Glomerular endothelial cell (primary cell): ENCODE measurements around the gene SNPH. TPM values are rescaled to one million over a fixed set of nuclear protein-coding genes. Genes with fewer than 3 reads are reported as not detected.

Experiments used
- DNase-seq: peaks from one replicate; pipeline ENCODE4 v3.0.0-alpha.2; 2011; ENCODE audit warnings: low read depth, low spot score; ENCODE audit errors: extremely low read depth
- total RNA-seq: library from RNA; depleted of rRNA; stranded (reverse); fragments of >200 nt; gene quantifications from 2 replicates; pipeline ENCODE4 v1.2.3, GENCODE V29; 2015

Gene SNPH
- total RNA-seq, 1 donor from 2014 or later, result 11.6 TPM

- DNase-seq, result peak; percentile 96
Observed at GRCh38 chr20:1322511-1323245, 56.6 kb downstream of the SNPH start.

DNA sequence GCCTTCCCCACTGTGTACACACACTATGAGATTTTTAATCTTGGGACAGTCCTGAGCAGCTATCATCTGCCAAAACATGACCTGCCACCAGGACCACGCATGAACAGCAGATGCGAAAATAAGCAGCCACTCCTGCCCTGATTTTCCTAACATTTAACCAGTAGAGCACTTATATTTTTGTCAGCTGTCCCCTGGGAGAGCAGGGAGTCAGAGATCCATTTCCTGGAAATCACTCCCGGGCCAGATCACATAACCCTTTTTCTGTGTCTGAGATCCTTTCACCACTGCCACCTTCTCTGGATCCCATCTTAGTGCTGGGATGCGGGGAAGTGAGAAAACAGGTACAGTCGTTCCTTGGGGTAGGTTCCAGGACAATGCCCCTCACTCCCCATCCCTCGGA lies 57.2 kb downstream of the SNPH start:
- DNase-seq, result no peak

DNA sequence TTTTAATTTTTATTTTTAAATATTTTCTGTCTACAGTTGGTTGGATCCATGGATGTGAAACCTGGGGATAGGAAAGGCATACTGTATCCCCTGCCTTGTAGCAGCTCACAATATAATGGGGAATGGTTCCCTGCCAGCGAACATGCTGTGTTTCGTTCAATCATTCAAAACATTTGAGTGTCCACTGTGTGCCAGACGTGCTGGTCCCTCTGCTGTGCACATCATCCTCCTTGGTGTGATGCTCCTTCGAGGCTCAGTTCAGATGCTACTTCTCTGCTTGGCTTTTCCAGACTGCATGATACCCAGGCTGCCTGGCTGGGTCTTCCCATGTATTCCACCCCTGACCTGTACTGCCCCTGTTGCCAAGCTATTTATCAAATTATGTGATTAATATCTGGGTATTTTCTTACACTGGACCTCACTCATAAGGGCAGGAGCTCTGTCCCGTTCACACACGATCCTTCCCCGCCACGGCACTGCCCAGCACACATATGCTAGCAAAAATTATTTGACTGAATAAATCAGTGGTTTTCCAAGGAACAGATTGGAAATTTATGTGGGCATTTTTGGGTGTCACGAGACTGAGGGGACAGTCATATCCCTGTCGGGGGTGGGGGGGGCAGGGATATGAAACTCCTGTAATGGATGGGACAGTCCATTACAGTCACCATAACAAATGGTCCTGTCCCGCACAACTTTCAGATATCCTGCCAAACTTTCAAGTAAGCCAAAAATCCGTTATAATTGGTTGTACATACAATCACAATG lies 57.9 kb downstream of the SNPH start:
- no peak for DNase-seq

GRCh38 chr20:1324598-1325172 lies 58.6 kb downstream of the SNPH start:
- no peak for DNase-seq

DNA sequence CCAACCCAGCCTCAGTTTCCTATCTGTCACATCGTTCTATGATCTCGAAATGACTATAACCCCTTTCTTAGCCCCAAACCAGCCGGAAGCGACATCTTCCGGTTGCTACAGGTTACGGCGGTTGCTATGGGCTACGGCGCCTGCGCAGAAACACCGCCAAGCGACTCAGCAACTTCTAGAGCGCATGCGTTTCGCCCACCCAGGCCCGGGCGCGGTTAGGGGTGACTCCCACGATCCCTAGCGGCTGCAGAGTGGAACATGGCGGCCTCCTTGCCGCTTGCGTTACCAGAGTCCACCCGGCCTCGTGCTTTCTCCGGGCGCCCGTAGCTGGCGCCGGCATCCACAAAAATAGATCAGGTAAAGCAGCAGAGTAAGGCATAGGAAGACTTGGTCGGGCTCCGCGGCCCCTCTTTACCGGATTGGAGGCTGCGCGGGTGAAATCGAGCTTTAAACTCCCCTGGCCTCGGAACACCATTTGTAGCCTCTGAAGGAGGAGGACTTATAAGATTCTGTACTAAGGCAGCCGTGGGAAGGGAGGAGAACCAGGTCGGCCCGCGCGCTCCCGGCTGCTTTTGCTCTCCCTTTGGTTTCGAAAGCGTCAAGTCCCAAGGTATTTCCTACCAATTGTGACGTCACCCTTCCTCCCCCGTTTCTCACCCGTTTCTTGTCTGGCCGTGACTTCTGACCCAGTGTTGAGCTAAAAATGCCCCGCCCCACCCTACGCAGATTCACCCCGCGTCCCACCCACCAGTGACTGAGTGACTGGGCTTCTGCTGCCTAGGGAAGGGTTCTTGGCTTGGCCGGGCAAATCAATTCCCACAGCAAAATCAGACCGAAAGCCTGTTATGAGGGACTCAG lies 59.3 kb downstream of the SNPH start:
- DNase-seq, result peak; percentile 93

- DNase-seq, result no peak
Observed at GRCh38 chr20:1326031-1326930, 60.2 kb downstream of the SNPH start.

DNA sequence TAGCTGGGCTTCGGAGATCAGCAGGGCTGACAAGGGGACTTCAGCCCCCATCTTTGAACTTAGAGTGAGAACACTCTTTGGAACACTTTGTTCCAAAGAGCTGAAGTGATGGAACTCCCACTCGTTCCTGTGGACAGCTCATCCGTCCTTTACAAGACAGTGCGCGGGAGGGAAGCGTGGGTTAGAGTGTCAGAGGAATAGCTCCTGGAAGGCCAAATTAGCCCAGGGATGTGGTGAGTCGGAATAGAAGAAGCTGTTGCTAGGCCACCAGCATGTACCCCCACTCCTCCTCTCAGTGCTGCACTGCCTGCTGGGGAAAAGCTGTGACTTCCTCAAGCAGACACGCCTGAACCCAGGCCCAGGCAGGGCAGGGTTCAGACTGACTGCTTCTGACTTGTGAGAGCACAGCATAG lies 61.2 kb downstream of the SNPH start:
- DNase-seq, result no peak

- DNase-seq, result no peak
Observed at GRCh38 chr20:1327827-1328679, 62.0 kb downstream of the SNPH start.

- DNase-seq, result no peak
Observed at GRCh38 chr20:1328680-1329330, 62.7 kb downstream of the SNPH start, which contains the start of gene SDCBP2. Gene SDCBP2, minus strand, starts transcription at chr20:1329139. Its CDS starts 8,723 bp downstream, at chr20:1320416.

DNA sequence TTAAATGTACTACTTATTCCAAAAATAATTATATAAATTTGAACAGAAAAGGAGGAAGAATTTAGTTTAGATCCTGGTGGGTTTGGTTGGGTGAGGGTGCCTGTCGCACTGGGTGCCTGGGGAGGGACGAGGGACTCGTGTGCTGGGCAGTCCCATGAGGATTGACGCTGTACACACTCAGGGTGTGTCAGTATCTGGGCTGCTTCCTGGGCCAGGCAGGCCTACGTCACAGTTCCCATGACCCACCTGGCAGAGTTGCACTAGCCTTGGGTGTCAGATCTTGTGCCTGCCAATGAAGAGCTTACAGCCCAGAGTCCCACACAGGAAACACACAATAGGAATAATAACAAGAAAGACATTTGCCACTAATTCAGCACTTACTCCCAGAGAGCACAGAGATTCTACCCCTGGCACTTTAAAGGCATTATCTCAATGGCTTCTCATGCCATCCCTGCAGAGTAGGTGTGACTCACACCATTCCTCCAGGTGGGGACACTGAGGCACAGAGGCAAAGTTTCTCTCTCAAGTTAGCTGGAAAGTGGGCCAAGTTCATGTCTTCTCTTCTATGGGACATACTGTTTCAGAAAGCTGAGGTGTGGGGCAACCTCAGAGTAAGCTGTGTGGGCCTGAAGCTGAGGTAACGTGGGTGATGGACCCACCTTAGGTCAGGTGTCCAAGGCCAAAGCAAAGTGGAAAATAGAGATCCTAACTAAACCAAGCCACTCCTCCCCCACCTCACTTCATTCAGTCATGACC lies 64.2 kb downstream of the SNPH start:
- no peak for DNase-seq

DNA sequence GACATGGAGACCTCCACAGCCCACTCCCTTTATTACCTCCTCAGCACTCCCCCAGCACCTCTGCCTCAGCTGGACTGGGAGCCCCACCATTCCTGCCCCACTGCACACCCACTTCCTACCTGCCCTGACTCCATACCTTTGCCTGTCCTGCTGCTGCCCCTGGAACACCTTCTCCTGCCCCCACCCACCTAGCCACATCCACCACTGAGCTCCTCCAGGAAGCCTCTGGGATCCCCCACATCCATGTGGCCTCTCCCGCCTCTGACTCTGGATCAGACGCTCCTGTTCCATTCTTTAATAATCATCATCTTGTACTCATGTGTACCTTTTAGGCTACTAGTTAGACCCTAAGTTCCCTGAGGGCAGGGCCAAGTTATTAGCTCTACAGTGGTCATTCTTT lies 65.0 kb downstream of the SNPH start:
- no peak for DNase-seq

DNA sequence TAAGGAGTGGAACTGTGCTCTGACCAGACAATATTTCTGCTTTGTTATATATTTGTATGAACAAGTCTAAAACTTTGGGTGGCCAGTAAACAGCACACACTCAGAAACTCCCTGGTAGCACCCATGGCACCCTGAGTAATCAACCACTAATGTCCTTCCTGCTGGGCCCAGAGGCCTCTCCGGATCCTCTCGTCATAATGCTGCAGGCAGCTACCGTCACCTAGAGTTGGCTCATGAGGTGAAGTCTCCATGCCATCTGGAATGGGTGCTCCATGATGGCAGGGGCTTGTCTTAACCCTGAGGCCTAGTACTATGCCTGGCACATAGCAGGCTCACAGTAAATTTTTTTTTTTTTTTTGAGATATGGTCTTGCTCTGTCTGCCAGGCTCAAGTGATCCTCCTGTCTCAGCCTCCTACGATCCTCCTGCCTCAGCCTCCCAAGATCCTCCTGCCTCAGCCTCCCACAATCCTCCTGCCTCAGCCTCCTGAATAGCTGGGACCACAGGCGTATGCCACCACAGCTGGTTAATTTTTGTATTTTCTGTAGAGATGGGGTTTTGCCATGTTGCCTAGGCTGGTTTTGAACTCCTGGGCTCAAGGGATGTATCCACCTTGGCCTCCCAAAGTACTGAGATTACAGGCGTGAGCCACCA lies 65.8 kb downstream of the SNPH start:
- no peak for DNase-seq

- no peak for DNase-seq
Observed at GRCh38 chr20:1332749-1333300, 66.7 kb downstream of the SNPH start.

GRCh38 chr20:1333462-1334369 lies 67.6 kb downstream of the SNPH start:
- no peak for DNase-seq

DNA sequence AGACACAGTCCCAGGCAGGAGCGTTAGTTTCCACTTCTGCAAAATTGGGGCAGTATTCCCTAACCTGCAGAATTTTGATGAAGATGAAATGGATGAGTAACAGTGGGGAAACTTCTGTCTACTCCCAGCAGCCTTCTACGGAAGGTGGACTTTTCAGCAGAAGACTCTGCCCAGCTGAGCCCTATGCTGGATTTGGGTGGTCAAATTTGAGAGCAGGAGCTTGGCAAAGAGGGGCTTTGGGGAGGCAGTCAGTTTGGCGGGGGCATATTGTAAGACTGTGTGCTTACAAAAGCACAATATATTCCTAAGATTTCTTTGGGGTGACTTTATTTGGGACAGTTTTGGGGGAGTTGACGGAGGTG lies 68.3 kb downstream of the SNPH start:
- no peak for DNase-seq

DNA sequence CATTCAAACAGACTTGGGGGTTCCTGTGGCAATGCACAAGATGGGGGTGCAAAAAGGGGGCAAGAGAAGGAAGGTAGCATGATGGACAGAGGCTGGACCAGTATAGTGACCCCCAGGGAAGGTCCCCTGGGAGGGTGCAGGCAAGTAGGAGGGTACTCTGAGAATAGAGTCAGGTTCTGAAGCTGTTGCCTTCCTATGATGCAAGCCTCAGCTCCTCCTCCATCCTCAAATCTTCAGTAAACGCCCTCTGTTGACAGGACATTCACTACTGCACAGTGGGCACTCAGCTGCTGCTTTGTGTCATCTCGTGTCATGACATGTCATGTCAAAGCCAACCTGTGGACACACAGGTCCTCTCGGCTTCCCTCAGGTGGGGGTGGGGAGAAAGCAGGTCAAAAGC lies 68.7 kb downstream of the SNPH start:
- no peak for DNase-seq
